ENCODE data around the gene OSBPL3.
A peak's percentile ranks its signal among the peaks of the same experiment; 100 is the strongest.

Gene OSBPL3

GRCh38 chr7:24756545-24757352, 223.2 kb downstream of the OSBPL3 start:
- DNase-seq: peak; percentile 21

DNA sequence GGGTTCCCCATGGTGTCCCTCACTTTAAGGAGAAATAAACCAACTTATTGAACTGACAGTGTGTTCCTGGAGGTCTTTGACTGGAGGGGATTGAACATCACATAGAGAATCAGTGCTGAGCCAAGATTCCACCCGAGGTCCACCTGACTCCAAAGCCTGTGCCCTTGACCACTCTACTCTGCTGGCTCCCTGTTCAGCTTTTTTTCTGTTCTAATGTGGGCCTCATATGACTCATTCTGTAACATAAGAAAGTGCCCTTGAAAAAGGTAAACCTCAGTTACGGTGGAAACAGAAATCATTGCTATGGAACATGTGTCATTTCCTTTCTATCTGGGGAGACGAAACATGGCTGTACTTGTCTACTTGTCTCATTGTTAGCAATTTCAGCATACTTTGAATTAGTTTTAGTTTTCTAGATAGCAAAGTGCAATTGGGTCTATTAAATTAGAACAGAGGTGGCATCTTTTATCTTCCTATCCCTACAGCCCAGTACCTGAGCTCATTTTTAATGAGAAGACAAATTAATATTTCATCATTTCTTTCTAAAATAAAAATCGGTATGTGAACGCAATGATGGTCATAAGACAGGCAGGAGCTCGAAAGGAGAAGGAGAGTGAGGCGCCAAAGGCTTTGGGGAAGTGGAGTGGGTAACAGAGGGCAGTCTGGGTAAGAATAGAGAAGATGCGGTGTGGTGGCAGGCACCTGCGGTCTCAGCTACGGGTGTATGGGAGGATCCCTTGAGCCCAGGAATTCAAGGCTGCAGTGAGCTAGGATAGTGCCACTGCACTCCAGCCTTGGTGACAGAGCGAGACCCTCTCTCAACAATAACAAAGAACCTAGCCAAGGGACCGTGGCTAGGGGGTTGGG, 224.2 kb downstream of the OSBPL3 start:
- peak; percentile 78 for DNase-seq

DNA sequence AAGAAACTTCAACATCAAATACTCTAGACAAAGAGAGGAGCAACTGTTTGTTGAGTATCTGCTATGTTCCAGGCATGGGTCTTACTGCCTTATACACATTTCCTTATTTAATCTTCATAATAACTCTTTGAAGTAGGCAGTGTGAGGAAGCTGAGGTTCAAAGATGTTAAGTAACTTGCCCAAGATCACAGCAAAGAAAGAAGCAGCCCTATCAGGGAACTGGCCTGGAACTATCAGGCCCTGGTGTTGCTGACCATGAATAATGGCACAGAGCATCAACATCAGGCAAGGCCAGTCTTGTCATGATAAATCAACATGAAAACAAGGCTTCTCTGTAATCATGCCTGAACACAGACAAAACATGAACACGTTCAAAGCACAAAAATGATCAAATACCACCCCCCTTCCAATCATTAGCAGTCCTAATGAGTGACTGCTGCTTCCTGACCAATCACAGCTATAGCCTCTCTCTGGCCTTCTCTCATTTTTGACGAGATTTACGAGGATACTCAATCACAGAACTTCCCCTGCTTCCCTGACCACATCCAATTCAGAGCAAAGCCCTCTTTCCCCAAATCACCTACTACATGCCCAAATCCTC, 225.0 kb downstream of the OSBPL3 start:
- DNase-seq: no peak

- DNase-seq: no peak
Measured at GRCh38 chr7:24752073-24752800, 227.7 kb downstream of the OSBPL3 start.

DNA sequence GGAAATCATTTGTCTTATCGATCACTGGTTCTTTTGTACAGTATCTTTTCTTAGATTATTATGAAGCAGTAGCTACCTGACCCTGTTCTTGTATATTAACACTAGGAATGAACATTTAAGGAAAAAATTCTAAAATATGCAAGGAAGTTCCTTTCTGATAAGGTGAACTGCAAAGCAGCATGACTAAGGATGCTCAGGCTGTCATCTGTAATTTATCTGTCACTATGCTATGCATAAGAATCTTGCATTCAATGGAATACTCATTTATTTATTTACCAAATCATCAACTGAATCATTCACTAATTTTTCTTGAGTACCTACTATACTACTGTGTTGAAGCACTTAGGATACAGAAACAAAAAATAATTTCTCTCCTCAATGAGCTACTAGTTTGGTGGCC, 228.5 kb downstream of the OSBPL3 start:
- DNase-seq: no peak

GRCh38 chr7:24750441-24751055, 229.4 kb downstream of the OSBPL3 start:
- no peak for DNase-seq

- no peak for DNase-seq
Measured at GRCh38 chr7:24748521-24748920, 231.5 kb downstream of the OSBPL3 start.

Measured in activated CD4-positive, alpha-beta T cell treated with anti-CD3 and anti-CD28 coated beads, Interleukin-2, Interleukin-6, amounts not matched to agents 100 ng/mL and 50 ng/mL, durations not matched to agents 16 hours and 8 hours (primary cell).